ENCODE data around the gene SAMD14.

- no peak for TF ChIP-seq CTCF (IDR thresholded peaks at IDR 0.05)
- no peak for TF ChIP-seq POLR2A (IDR thresholded peaks at IDR 0.05)
Observed at GRCh38 chr17:50100921-50101345, 29.0 kb downstream of the SAMD14 start.

All from Peyer's patch (tissue), 4 donors.